HG03066 (cell line): Measurements from ENCODE around the gene PDCD1.
"Not testable (repeated sequence)": the region's sequence is repeated elsewhere in the genome, so short reads cannot be mapped to it uniquely, and the experiment has no call there.

Experiments used
- ATAC-seq: cut with Tn5 transposase; IDR thresholded peaks from one replicate; pipeline ENCODE4 v1.9.1; 2021; ENCODE audit warnings: low read depth; ENCODE audit not compliant: unreplicated experiment

The PDCD1 gene

GRCh38 chr2:241879326-241879725 is 20.6 kb upstream of the PDCD1 start:
- no peak for ATAC-seq

GRCh38 chr2:241877989-241878970 is 19.6 kb upstream of the PDCD1 start:
- ATAC-seq = no peak

- no peak for ATAC-seq
Measured at GRCh38 chr2:241877197-241877685, 18.5 kb upstream of the PDCD1 start.

GRCh38 chr2:241876528-241877196 is 18.0 kb upstream of the PDCD1 start:
- no peak for ATAC-seq

GRCh38 chr2:241875754-241876527 is 17.2 kb upstream of the PDCD1 start:
- ATAC-seq = not testable (repeated sequence)

GRCh38 chr2:241874277-241874925 is 15.7 kb upstream of the PDCD1 start:
- no peak for ATAC-seq

GRCh38 chr2:241873803-241874110 is 15.1 kb upstream of the PDCD1 start:
- no peak for ATAC-seq

- no peak for ATAC-seq
Measured at GRCh38 chr2:241873081-241873802, 14.5 kb upstream of the PDCD1 start.

GRCh38 chr2:241872313-241872642 is 13.6 kb upstream of the PDCD1 start:
- no peak for ATAC-seq

GRCh38 chr2:241871538-241872312 is 13.0 kb upstream of the PDCD1 start:
- no peak for ATAC-seq

GRCh38 chr2:241870611-241871537 is 12.2 kb upstream of the PDCD1 start:
- no peak for ATAC-seq

- no peak for ATAC-seq
Measured at GRCh38 chr2:241870081-241870541, 11.4 kb upstream of the PDCD1 start.

GRCh38 chr2:241869087-241869961 is 10.6 kb upstream of the PDCD1 start, which contains the start of gene RTP5:
RTP5 (plus strand) TSS chr2:241869729; CDS start chr2:241869757, 28 bp downstream.
- ATAC-seq = no peak

- ATAC-seq = no peak
Measured at GRCh38 chr2:241868661-241869081, 10.0 kb upstream of the PDCD1 start.

GRCh38 chr2:241867776-241868420 is 9.2 kb upstream of the PDCD1 start:
- ATAC-seq = no peak
